ENCODE results near the gene RNF144A.

RNF144A gene

DNA sequence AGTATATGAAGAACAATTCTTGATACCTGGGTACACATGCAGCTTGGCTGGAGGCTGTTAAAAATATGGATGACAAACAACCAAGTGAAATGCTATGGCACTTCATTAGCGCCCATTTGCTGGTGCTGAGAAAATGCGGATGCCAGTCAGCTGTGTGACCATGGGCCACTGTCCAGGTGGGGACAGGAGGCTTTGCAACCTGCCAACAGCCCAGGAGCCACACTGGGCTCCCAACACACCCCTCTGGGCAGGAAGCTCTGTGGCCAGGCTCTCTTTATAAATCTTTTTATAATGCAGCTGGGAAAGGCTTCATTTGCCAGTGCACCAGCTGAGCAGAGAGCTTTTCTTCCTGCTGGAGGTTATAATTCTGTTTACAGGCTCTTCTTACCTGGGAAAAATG is 19.9 kb downstream of the RNF144A start:
- H3K9ac ChIP-seq (ENCODE audit: insufficient read length, low read depth) = no peak overlapping the region
- H3K9me3 ChIP-seq (ENCODE audit: insufficient read depth, low read length) = no peaks in the 10 kb centered on the region
- H3K4me3 ChIP-seq (ENCODE audit: insufficient read length, low read depth) = no peak overlapping the region
- DNase-seq (ENCODE audit: low read depth, low spot score) = no peak
- TF ChIP-seq SUZ12 (IDR thresholded peaks at IDR 0.05; ENCODE audit: extremely low read depth, insufficient read depth, insufficient read length) = no peak
- no peak for TF ChIP-seq ZNF274 (IDR thresholded peaks at IDR 0.05; ENCODE audit: low read depth, low read length)
- TF ChIP-seq YY1 (IDR thresholded peaks at IDR 0.05; ENCODE audit: insufficient read depth, insufficient read length) = no peak
- H3K4me1 ChIP-seq (ENCODE audit: insufficient read depth, insufficient read length) = no peaks in the 10 kb centered on the region
- peaks cover 3% of the 10 kb centered on the region for H3K36me3 ChIP-seq (ENCODE audit: insufficient read depth, insufficient read length, low read length)
- no peaks in the 10 kb centered on the region for H3K27me3 ChIP-seq (ENCODE audit: insufficient read depth, insufficient read length)

DNA sequence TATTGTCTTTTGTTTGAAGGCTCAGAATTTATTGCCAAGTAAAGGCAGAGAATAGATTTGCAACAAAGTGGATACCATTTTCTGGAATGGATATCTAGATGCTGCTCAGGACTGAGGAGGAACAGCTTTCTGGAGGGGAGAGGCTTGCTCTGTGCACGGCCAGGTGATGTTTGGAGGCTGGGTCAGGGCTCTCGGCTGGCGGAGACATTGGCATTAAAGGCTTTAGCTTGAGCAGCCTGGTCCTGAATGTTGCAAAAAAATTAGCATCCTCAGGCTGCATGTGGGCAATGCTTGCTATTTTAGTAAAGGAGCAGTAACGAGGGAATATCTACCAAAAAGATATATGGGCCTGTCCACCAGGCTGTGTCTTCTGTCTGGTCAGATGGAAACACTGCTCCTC is 20.4 kb downstream of the RNF144A start:
- DNase-seq (ENCODE audit: low read depth, low spot score) = no peak
- no peak overlapping the region for H3K9ac ChIP-seq (ENCODE audit: insufficient read length, low read depth)
- TF ChIP-seq YY1 (IDR thresholded peaks at IDR 0.05; ENCODE audit: insufficient read depth, insufficient read length) (no peak), SUZ12 (IDR thresholded peaks at IDR 0.05; ENCODE audit: extremely low read depth, insufficient read depth, insufficient read length) (no peak), ZNF274 (IDR thresholded peaks at IDR 0.05; ENCODE audit: low read depth, low read length) (no peak)
- H3K9me3 ChIP-seq (ENCODE audit: insufficient read depth, low read length) = no peaks in the 10 kb centered on the region
- peaks cover 3% of the 10 kb centered on the region for H3K36me3 ChIP-seq (ENCODE audit: insufficient read depth, insufficient read length, low read length)
- H3K4me1 ChIP-seq (ENCODE audit: insufficient read depth, insufficient read length) = no peaks in the 10 kb centered on the region
- H3K27me3 ChIP-seq (ENCODE audit: insufficient read depth, insufficient read length) = no peaks in the 10 kb centered on the region
- H3K4me3 ChIP-seq (ENCODE audit: insufficient read length, low read depth) = no peak overlapping the region

DNA sequence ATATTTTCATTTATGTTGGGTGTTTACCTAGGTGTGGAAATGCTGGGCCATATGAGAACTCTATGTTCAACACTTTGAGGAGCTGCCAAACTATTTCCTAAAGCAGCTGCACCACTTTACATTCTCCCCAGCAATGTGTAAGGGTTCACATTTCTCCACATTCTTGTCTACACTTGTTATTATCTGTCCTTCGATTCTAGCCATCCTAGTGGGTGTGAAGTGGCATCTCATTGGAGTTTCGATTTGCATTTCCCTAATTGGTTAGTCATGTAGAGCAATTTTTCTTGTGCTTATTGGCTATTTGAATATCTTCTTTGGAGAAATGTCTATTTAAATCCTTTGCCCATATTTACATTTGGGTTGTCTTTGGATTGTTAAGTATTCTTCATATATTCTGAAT is 21.9 kb downstream of the RNF144A start:
- Histone ChIP-seq H3K27me3 (ENCODE audit: insufficient read depth, insufficient read length) (no peaks in the 10 kb centered on the region), H3K4me3 (ENCODE audit: insufficient read length, low read depth) (no peak overlapping the region), H3K36me3 (ENCODE audit: insufficient read depth, insufficient read length, low read length) (peaks cover 10% of the 10 kb centered on the region), H3K9ac (ENCODE audit: insufficient read length, low read depth) (no peak overlapping the region), H3K4me1 (ENCODE audit: insufficient read depth, insufficient read length) (no peaks in the 10 kb centered on the region), H3K9me3 (ENCODE audit: insufficient read depth, low read length) (no peaks in the 10 kb centered on the region)
- no peak for DNase-seq (ENCODE audit: low read depth, low spot score)
- TF ChIP-seq SUZ12 (IDR thresholded peaks at IDR 0.05; ENCODE audit: extremely low read depth, insufficient read depth, insufficient read length) (no peak), YY1 (IDR thresholded peaks at IDR 0.05; ENCODE audit: insufficient read depth, insufficient read length) (no peak), ZNF274 (IDR thresholded peaks at IDR 0.05; ENCODE audit: low read depth, low read length) (no peak)

DNA sequence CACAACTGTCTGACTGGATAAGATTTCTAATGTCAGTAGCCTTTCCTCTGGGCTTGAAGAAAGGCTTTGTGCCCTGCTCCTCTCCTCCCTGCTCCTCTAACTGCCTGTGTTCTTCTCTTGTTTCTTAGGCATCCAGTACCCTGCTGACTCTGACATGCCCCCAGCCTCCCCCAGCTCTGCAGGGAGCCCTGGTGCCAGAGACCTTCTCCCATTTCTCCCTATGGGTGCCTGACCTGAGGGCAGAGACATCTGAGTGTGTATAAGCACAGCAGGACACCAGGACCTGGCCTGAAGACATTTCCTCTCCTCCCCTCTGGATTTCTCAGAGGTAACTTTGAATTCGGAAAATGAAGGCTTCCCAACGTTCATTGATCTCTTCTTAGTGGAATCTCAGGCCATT is 23.6 kb downstream of the RNF144A start:
- no peak for DNase-seq (ENCODE audit: low read depth, low spot score)
- TF ChIP-seq ZNF274 (IDR thresholded peaks at IDR 0.05; ENCODE audit: low read depth, low read length) (no peak), SUZ12 (IDR thresholded peaks at IDR 0.05; ENCODE audit: extremely low read depth, insufficient read depth, insufficient read length) (no peak), YY1 (IDR thresholded peaks at IDR 0.05; ENCODE audit: insufficient read depth, insufficient read length) (no peak)

DNA sequence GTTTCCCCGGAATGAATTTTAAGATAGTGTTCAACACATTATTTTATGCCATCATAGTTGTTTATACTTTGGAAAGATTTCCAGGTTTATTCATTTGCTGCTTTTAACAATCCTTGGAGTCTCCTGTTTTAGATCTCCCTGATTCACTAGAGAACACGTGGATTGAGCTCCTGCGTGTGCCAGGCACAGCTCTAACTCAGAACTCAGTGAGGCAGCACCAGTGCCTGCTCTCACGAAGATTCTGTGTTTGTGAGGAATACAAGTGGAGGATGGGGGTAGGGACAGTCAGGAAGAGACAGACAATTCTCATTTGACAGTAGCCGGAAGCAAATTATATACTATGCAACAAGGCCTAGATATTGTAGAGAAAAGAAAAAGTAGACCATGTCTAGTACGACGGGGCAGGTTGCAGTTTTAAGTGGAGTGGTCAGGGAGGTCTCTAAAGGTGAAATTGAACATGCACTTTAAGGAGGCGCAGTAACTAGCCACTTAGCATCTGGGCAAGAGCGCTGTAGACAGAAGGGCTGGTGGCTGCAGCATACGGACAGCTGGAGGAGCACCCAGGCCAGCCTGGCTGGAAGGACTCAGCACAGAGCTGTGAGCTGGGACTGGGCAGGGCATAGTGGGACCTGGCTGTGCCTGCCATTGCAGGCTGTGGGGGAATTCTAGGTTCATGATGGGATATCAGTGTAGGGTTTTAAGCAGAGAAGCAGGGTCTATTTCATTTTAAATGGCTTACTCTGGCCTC is 24.3 kb downstream of the RNF144A start:
- Histone ChIP-seq H3K27me3 (ENCODE audit: insufficient read depth, insufficient read length) (no peaks in the 10 kb centered on the region), H3K9me3 (ENCODE audit: insufficient read depth, low read length) (no peaks in the 10 kb centered on the region), H3K4me3 (ENCODE audit: insufficient read length, low read depth) (no peak overlapping the region), H3K36me3 (ENCODE audit: insufficient read depth, insufficient read length, low read length) (peaks cover 12% of the 10 kb centered on the region), H3K4me1 (ENCODE audit: insufficient read depth, insufficient read length) (no peaks in the 10 kb centered on the region), H3K9ac (ENCODE audit: insufficient read length, low read depth) (no peak overlapping the region)
- TF ChIP-seq YY1 (IDR thresholded peaks at IDR 0.05; ENCODE audit: insufficient read depth, insufficient read length) = no peak
- no peak for TF ChIP-seq ZNF274 (IDR thresholded peaks at IDR 0.05; ENCODE audit: low read depth, low read length)
- TF ChIP-seq SUZ12 (IDR thresholded peaks at IDR 0.05; ENCODE audit: extremely low read depth, insufficient read depth, insufficient read length) = no peak
- no peak for DNase-seq (ENCODE audit: low read depth, low spot score)

More for the DNA sequence above, 23.6 kb downstream of the RNF144A start:
- no peaks in the 10 kb centered on the region for H3K9me3 ChIP-seq (ENCODE audit: insufficient read depth, low read length)
- H3K4me1 ChIP-seq (ENCODE audit: insufficient read depth, insufficient read length) = no peaks in the 10 kb centered on the region
- no peak overlapping the region for H3K4me3 ChIP-seq (ENCODE audit: insufficient read length, low read depth)
- H3K36me3 ChIP-seq (ENCODE audit: insufficient read depth, insufficient read length, low read length) = peaks cover 12% of the 10 kb centered on the region
- H3K27me3 ChIP-seq (ENCODE audit: insufficient read depth, insufficient read length) = no peaks in the 10 kb centered on the region
- no peak overlapping the region for H3K9ac ChIP-seq (ENCODE audit: insufficient read length, low read depth)

DNA sequence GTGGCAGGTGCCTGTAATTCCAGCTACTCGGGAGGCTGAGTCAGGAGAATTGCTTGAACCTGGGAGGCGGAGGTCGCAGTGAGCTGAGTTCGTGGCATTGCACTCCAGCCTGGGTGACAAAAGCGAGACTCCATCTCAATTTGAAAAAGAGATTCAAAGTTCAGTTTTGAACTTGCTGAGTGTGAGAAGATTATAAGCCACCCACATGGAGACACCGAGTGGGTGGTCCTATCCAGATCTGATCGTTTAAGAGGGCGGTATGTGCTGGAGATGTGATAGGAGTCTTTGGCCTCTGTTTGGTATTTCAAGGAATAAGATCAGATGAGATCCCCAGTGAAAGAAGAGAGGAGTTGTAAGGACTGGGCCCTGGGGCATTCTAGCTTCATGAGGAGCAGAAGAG is 25.6 kb downstream of the RNF144A start:
- DNase-seq (ENCODE audit: low read depth, low spot score) = no peak
- H3K4me1 ChIP-seq (ENCODE audit: insufficient read depth, insufficient read length) = no peaks in the 10 kb centered on the region

DNA sequence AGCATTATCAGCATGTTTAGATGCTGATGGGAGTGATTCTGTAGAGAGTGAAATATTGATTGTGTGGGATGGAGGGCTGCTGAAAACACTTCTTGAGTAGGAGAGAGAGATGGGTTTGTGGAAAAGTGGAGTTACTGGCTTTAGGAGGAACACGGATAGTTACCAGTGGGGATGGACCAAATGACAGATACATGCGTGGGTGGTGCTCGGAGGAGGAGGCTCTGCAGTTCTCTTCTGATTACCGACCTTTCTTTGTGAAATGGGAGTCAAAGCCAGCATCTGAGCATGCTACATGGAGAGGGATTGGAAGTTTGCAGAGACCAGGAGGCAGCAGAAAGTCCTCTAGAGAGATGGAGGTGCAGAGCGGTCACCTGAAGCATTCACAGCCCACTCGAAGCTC is 26.3 kb downstream of the RNF144A start:
- no peaks in the 10 kb centered on the region for H3K4me1 ChIP-seq (ENCODE audit: insufficient read depth, insufficient read length)
- no peaks in the 10 kb centered on the region for H3K27me3 ChIP-seq (ENCODE audit: insufficient read depth, insufficient read length)
- H3K36me3 ChIP-seq (ENCODE audit: insufficient read depth, insufficient read length, low read length) = peaks cover 16% of the 10 kb centered on the region
- no peak for DNase-seq (ENCODE audit: low read depth, low spot score)
- TF ChIP-seq ZNF274 (IDR thresholded peaks at IDR 0.05; ENCODE audit: low read depth, low read length) (no peak), SUZ12 (IDR thresholded peaks at IDR 0.05; ENCODE audit: extremely low read depth, insufficient read depth, insufficient read length) (no peak), YY1 (IDR thresholded peaks at IDR 0.05; ENCODE audit: insufficient read depth, insufficient read length) (no peak)
- H3K9me3 ChIP-seq (ENCODE audit: insufficient read depth, low read length) = no peaks in the 10 kb centered on the region
- no peak overlapping the region for H3K9ac ChIP-seq (ENCODE audit: insufficient read length, low read depth)
- no peak overlapping the region for H3K4me3 ChIP-seq (ENCODE audit: insufficient read length, low read depth)

More for the DNA sequence above, 25.6 kb downstream of the RNF144A start:
- H3K36me3 ChIP-seq (ENCODE audit: insufficient read depth, insufficient read length, low read length) = peaks cover 12% of the 10 kb centered on the region
- H3K27me3 ChIP-seq (ENCODE audit: insufficient read depth, insufficient read length) = no peaks in the 10 kb centered on the region
- H3K9ac ChIP-seq (ENCODE audit: insufficient read length, low read depth) = no peak overlapping the region
- no peak overlapping the region for H3K4me3 ChIP-seq (ENCODE audit: insufficient read length, low read depth)
- H3K9me3 ChIP-seq (ENCODE audit: insufficient read depth, low read length) = no peaks in the 10 kb centered on the region
- no peak for TF ChIP-seq ZNF274 (IDR thresholded peaks at IDR 0.05; ENCODE audit: low read depth, low read length)
- no peak for TF ChIP-seq SUZ12 (IDR thresholded peaks at IDR 0.05; ENCODE audit: extremely low read depth, insufficient read depth, insufficient read length)
- TF ChIP-seq YY1 (IDR thresholded peaks at IDR 0.05; ENCODE audit: insufficient read depth, insufficient read length) = no peak

Data from NT2/D1 (cell line).